ENCODE data around the gene ZNF367. TPM values are rescaled to one million over a fixed set of nuclear protein-coding genes. Genes with fewer than 3 reads are reported as not detected.
A peak's percentile ranks its signal among the peaks of the same experiment; 100 is the strongest.

The ZNF367 gene
- total RNA-seq, 1 experiment from 2014 or later = 10.1 TPM

DNA sequence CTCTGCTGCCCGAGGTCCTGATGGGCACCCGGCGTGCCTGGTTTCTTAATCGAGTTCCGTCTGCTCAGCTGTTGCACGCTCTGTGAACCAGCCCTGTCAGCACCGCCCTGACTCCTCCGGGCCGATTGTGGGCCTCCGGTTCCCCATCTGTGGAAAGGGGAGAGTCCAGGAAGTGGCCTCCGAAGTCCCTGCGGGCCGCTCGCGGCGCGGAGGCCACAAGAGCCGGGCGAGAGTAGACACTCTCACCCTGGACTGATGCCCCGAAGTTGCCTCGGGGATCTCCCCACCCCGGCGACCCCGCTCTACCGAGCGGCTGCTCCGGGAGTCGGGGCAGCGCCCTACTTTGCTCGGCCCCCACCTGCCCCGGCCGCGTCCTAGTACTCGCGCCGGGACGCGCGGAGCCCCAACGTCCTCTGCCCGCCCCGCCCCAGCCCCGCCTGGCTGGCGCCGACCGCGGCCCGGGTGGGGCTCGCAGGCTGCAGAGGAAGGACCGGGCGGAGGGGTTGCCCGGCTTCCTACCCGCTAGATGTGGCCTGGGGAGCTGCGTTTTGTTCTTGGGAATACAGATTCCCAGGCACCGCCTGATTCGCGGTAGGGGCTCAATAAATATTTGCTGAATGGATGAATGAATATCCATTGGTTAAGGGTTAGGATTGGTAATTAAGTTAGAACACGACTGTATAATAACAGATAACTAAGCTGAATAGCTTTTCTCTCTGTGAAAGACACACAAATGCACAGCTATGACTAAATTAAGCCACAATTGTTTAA lies 935 bp upstream of the ZNF367 start:
- Histone ChIP-seq H3K4me2 (ENCODE audit: insufficient read depth, insufficient read length, low read length) (peak overlapping the region; percentile 52), H2BK15ac (ENCODE audit: low read depth, low read length) (no peak overlapping the region), H4K5ac (ENCODE audit: insufficient read length, low read depth, low read length) (no peak overlapping the region), H3K4me1 (ENCODE audit: insufficient read depth, low read length) (no peaks in the 10 kb centered on the region; the same call in 1 of the 2 replicates), H2BK5ac (ENCODE audit: insufficient read length, low read length) (no peak overlapping the region), H2AFZ (ENCODE audit: low read length) (no peak overlapping the region), H3K27ac (ENCODE audit: insufficient read length, low read depth, low read length) (peak overlapping the region; percentile 44), H2BK12ac (ENCODE audit: insufficient read length, low read depth, low read length) (no peak overlapping the region), H4K91ac (ENCODE audit: insufficient read length, low read depth, low read length) (no peak overlapping the region), H3K27me3 (ENCODE audit: insufficient read depth, low read length) (no peaks in the 10 kb centered on the region), H3K79me1 (ENCODE audit: insufficient read depth, low read depth, low read length, poor library complexity, severe bottlenecking) (no peaks in the 10 kb centered on the region), H4K8ac (replicated peaks; ENCODE audit: insufficient read length, low read depth, low read length) (no peak overlapping the region), H3T11ph (ENCODE audit: low read length) (no peak overlapping the region), H3K79me2 (ENCODE audit: insufficient read depth, low read length) (peaks cover 7% of the 10 kb centered on the region; the same call in 1 of the 2 replicates), H4K20me1 (ENCODE audit: control insufficient read depth, insufficient read depth, insufficient read length) (no peaks in the 10 kb centered on the region), H3K23ac (ENCODE audit: insufficient read length, low read depth, low read length) (no peak overlapping the region), H3K9ac (ENCODE audit: extremely low read depth, insufficient read length, low read length) (peak overlapping the region; percentile 90), H2AK5ac (ENCODE audit: insufficient read length, low read length) (no peak overlapping the region), H3K23me2 (ENCODE audit: insufficient read length, low read depth, low read length, poor library complexity, severe bottlenecking) (peaks cover 3% of the 10 kb centered on the region), H3K18ac (ENCODE audit: insufficient read length, low read depth, low read length) (peak overlapping the region; percentile 87), H2BK20ac (ENCODE audit: low read depth, low read length, poor library complexity, severe bottlenecking) (no peak overlapping the region), H3K56ac (ENCODE audit: insufficient read length, low read depth, low read length) (no peak overlapping the region), H3K9me3 (ENCODE audit: control insufficient read depth, low read depth, low read length) (no peaks in the 10 kb centered on the region), H2BK120ac (ENCODE audit: low read depth, low read length, poor library complexity, severe bottlenecking) (no peak overlapping the region), H3K4ac (ENCODE audit: low read depth, low read length) (no peak overlapping the region; the same call in 1 of the 2 replicates), H3K14ac (ENCODE audit: insufficient read depth, low read length) (peak overlapping the region; percentile 95)
- Mint-ChIP-seq H3K27me3 (ENCODE audit: low read depth) (no peaks in the 10 kb centered on the region), H3K4me1 (peaks cover 34 to 40% of the 10 kb centered on the region in 2 experiments), H3K36me3 (ENCODE audit: insufficient read depth in 1 of 3, low read depth in 3 of 3) (peaks cover 0 to 4% (median 0%) of the 10 kb centered on the region in 3 experiments; a peak in 1 of 7 replicates), H3K9me3 (no peaks in the 10 kb centered on the region), H3K27ac (peak overlapping the region; percentile 85 to 97 (median 94); a peak in 5 of 7 replicates), H3K4me3 (peak overlapping the region; percentile 84 to 92)
- TF ChIP-seq, protein P1, sequence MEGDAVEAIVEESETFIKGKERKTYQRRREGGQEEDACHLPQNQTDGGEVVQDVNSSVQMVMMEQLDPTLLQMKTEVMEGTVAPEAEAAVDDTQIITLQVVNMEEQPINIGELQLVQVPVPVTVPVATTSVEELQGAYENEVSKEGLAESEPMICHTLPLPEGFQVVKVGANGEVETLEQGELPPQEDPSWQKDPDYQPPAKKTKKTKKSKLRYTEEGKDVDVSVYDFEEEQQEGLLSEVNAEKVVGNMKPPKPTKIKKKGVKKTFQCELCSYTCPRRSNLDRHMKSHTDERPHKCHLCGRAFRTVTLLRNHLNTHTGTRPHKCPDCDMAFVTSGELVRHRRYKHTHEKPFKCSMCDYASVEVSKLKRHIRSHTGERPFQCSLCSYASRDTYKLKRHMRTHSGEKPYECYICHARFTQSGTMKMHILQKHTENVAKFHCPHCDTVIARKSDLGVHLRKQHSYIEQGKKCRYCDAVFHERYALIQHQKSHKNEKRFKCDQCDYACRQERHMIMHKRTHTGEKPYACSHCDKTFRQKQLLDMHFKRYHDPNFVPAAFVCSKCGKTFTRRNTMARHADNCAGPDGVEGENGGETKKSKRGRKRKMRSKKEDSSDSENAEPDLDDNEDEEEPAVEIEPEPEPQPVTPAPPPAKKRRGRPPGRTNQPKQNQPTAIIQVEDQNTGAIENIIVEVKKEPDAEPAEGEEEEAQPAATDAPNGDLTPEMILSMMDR (conservative IDR thresholded peaks at IDR 0.05) = no peak
- no CpG with 5 or more reads among the region's 58 CpGs for WGBS (ENCODE audit: extremely low coverage, insufficient read length, low lambda C conversion rate)
- peak; percentile 62 for DNase-seq

All from H9 (cell line).